Heart right ventricle (tissue), 16 donors: ENCODE data around the gene EPB41L2. TPM values are rescaled to one million over a fixed set of nuclear protein-coding genes. Genes with fewer than 3 reads are reported as not detected.
A peak's percentile ranks its signal among the peaks of the same experiment; 100 is the strongest.

Source experiments
- ATAC-seq, 8 donors: fragments of 200-7000 bp; cut with Tn5 transposase; one replicate each; pipeline ENCODE4 v1.9.1; 2020; ENCODE audit warnings: mild to moderate bottlenecking in 8 of 8, moderate library complexity in 8 of 8, moderate number of reproducible peaks in 1 of 8
- DNase-seq, 2 donors: peaks; one replicate each; pipeline ENCODE4 v3.0.0-alpha.2; 2020
- H3K27ac ChIP-seq, 10 donors: fragments of 200-600 bp; sonication (generic) in 2 of 10; one replicate each; pipeline versions ENCODE4 v1.5.0 to v1.8.0; 2020 to 2022; ENCODE audit warnings: mild to moderate bottlenecking in 3 of 10
- H3K27me3 ChIP-seq, 7 donors: fragments of 200-600 bp; one replicate each; pipeline ENCODE4 v1.8.0; 2021 to 2022; ENCODE audit warnings: mild to moderate bottlenecking in 2 of 7
- H3K36me3 ChIP-seq, 9 donors: fragments of 200-600 bp; sonication (generic) in 1 of 9; one replicate each; pipeline versions ENCODE4 v1.5.0 to v1.8.0; 2020 to 2022; ENCODE audit warnings: mild to moderate bottlenecking in 2 of 9
- H3K4me1 ChIP-seq, 9 donors: fragments of 200-600 bp; sonication (generic) in 1 of 9; one replicate each; pipeline versions ENCODE4 v1.5.0 to v1.8.0; 2020 to 2022; ENCODE audit warnings: mild to moderate bottlenecking in 4 of 9
- H3K4me3 ChIP-seq, 10 donors: fragments of 200-600 bp; sonication (generic) in 2 of 10; one replicate each; pipeline versions ENCODE4 v1.5.0 to v1.8.0; 2020 to 2022; ENCODE audit warnings: mild to moderate bottlenecking in 7 of 10, moderate library complexity in 2 of 10
- H3K9me3 ChIP-seq, 11 donors: fragments of 200-600 bp in 10 of 11; sonication (generic) in 2 of 11; one replicate each; pipeline versions ENCODE4 v1.5.0 to v1.8.0; 2013 to 2022; ENCODE audit warnings: mild to moderate bottlenecking in 2 of 11, control low read depth in 1 of 11, moderate library complexity in 1 of 11
- CTCF ChIP-seq, 9 donors: fragments of 200-600 bp; sonication (generic) in 2 of 9; IDR thresholded peaks; one replicate each; pipeline versions ENCODE4 v1.5.0 to v1.8.0; 2021 to 2022; ENCODE audit warnings: antibody characterized with exemption in 9 of 9, mild to moderate bottlenecking in 5 of 9, moderate library complexity in 1 of 9
- WGBS, 2 donors: extraction: QIAGEN DNeasy Blood & Tissue Kit; methylation state at CpG; one replicate each; pipeline ENCODE4 v1.1.7; 2013; ENCODE audit warnings: inconsistent platforms in 1 of 2; 5-methylcytosine and 5-hydroxymethylcytosine counted together
- intact Hi-C, 10 donors: fragments of 100-400 bp; cut with DNase I; formaldehyde crosslinking; loops; one replicate each; pipeline versions ENCODE4 v1.11.1 to v1.14.2; 2022
- polyA plus RNA-seq, 2 donors: library from polyadenylated mRNA; stranded (reverse); fragments of 200-250 nt; gene quantifications; one replicate each; pipeline ENCODE4 v1.2.3, GENCODE V29; 2013
- total RNA-seq, 10 donors: library from RNA; stranded (reverse); fragmentation: NEBNext Ultra II Directional in 3 of 10; extraction: Animal tissue kit (Norgen Biotek cat#: 25700) in 3 of 10; gene quantifications; one replicate each; pipeline versions ENCODE4 v1.2.1 to v1.2.4, GENCODE V29; 2021 to 2023
- donor health status: Arrhythmogenic right ventricular cardiomyopathy.
- donor health status: ischemic (EF 13 %, LVEDD 7.1; RV severe dilation, severe dysfunction).
- donor health status: healthy with polysubstance abuse.
- donor health status: DM: no; HTN: yes; CAD: no.
- donor health status: DM: no; HTN: no; CAD: no.
- donor health status: ischemic (EF 25% LVEDD 6.9; RV normal size, moderate dysfunction).
- donor health status: ischemic (EF 25% LVEDD 5.7; RV mildly dilated, moderate dysfunction).
- donor health status: healthy.
- donor health status: DM: yes; HTN: yes; CAD: no.
- donor health status: Ischemic cardiomyopathy.
- donor health status: ischemic (EF 35%, LVEDD 5.7; RV mildly dilated, moderate dysfunction).
- donor health status: nonischemic (EF 11% LVEDD 7.7; RV severe dilation, severe dysfunction).
- donor health status: DM: yes; HTN: yes; CAD: no.
- donor health status: PGD.
- donor health status: ischemic (EF 29% LVEDD 5.4; RV normal size, mild dysfunction).
- donor health status: nonischemic (EF 23%, LVEDD 6.1; RV moderate dilation, normal function).

Gene EPB41L2
- total and polyA plus RNA-seq, 12 donors, result 18.0 to 98.6 (median 55.1) TPM

DNA sequence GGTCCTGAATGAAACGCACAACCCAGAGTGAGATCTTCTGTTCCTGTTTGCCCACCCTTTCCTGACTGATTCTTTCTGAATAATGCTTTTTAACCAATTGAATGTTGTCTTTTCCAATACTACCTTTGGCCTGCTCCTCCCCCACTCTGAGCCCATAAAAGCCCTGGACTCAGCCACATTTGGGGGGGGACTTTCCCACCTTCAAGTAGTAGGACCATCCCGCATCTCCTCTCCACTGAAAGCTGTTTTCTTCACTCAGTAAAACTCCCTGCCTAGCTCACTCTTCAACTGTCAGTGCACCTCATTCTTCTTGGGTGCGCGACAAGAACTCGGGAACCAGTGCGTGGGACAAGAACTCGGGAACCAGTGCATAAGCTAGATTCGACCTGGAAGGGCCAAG is 77.9 kb downstream of the EPB41L2 start:
- no peak for ATAC-seq

DNA sequence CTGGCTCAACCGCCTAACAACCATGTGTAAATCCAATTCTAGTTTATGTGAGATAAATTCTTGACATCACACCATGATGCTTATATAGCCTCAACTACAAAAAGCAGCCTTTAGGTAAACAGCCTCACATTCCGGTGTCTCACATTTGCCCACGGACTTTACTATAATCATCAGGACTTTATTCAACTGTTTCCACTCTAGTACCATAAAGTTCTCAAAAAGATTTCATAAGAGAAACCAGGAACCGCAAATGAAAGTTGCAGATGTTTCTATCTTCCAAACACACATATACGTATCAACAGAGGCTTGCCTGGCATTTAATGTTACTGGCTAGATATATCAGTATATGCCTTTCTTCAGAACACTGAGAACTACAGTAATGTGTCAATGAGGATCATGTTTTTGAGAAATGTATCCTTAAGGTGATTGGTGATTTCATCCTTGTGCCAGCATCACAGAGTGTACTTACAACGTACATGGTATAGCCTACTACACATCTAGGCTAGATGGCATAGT is 80.0 kb downstream of the EPB41L2 start:
- intact Hi-C loops, result no loop called here
- Histone ChIP-seq H3K27me3 (no peaks in the 10 kb centered on the region), H3K36me3 (no peaks in the 10 kb centered on the region), H3K4me3 (no peak overlapping the region), H3K27ac (no peak overlapping the region), H3K9me3 (peaks cover 0 to 7% (median 0%) of the 10 kb centered on the region in 11 donors), H3K4me1 (peaks cover 0 to 50% (median 35%) of the 10 kb centered on the region in 9 donors)
- WGBS, 2 donors, result 83 to 89% methylated on average over 6 of the region's 6 CpGs
- no peak for DNase-seq
- ATAC-seq, result no peak
- no peak for TF ChIP-seq CTCF (IDR thresholded peaks at IDR 0.05)

More for the DNA sequence above, 77.9 kb downstream of the EPB41L2 start:
- no peaks in the 10 kb centered on the region for H3K36me3 ChIP-seq
- H3K27ac ChIP-seq, result no peak overlapping the region
- peaks cover 0 to 7% (median 0%) of the 10 kb centered on the region in 11 donors for H3K9me3 ChIP-seq
- peaks cover 0 to 30% (median 24%) of the 10 kb centered on the region in 9 donors for H3K4me1 ChIP-seq
- no peaks in the 10 kb centered on the region for H3K27me3 ChIP-seq
- WGBS, 2 donors, result 97 to 98% methylated on average over 8 of the region's 8 CpGs
- no peak overlapping the region for H3K4me3 ChIP-seq
- DNase-seq, result no peak
- intact Hi-C loops, result no loop called here
- no peak for TF ChIP-seq CTCF (IDR thresholded peaks at IDR 0.05)

DNA sequence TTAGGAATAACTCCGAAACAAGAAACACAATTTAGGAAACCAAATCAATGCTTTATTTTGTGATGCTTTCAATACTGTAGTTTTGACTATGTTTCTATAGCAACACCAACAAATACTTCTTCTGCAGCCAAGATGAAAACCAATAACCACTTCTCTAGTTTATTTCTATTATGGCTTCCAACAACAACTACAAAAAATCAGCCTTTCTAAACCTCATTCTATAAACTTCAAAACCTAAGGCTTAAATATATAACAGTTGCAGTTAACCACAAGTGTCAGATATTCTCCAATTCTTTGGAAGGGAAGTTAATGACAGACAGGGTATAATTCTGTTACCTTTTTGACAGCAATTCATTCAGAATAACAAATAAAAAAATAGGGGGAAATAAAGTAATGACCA is 80.9 kb downstream of the EPB41L2 start:
- Histone ChIP-seq H3K27ac (no peak overlapping the region), H3K36me3 (no peaks in the 10 kb centered on the region), H3K27me3 (no peaks in the 10 kb centered on the region), H3K4me1 (peaks cover 0 to 56% (median 44%) of the 10 kb centered on the region in 9 donors), H3K4me3 (no peak overlapping the region), H3K9me3 (peaks cover 0 to 7% (median 0%) of the 10 kb centered on the region in 11 donors)
- intact Hi-C loops, result no loop called here
- DNase-seq (no peak), ATAC-seq (no peak)
- TF ChIP-seq CTCF (IDR thresholded peaks at IDR 0.05), result no peak
- 42 to 55% methylated on average over 1 of the region's 1 CpG for WGBS, 2 donors

DNA sequence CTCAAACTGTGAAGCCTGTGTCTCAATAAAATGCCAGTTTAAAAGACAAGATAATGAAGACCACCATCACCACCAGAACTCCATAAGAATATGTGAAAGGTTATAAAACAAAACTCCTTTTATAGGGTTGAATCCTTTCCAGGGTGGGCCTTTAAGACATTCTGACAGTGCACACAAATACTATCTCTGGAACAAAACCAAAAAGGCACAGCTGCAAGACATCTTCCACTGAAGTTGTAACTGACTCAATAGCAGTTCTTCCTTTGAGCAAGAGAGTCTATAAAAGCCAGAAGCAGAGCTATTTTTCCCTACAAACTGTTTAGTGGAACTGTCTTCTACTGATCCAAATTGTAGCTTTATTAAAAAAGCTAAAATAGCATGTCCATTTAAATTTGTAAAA is 81.6 kb downstream of the EPB41L2 start:
- Histone ChIP-seq H3K27me3 (no peaks in the 10 kb centered on the region), H3K27ac (peak overlapping the region in 8 of 10 donors; percentile 4 to 76 (median 56)), H3K36me3 (no peaks in the 10 kb centered on the region), H3K4me1 (peaks cover 0 to 61% (median 50%) of the 10 kb centered on the region in 9 donors), H3K9me3 (peaks cover 0 to 7% (median 0%) of the 10 kb centered on the region in 11 donors), H3K4me3 (no peak overlapping the region)
- ATAC-seq (peak in 7 of 8 donors; percentile 31 to 76 (median 64)), DNase-seq (peak in 1 of 2 donors; percentile 59)
- intact Hi-C loops, result no loop called here
- no peak for TF ChIP-seq CTCF (IDR thresholded peaks at IDR 0.05)
